Stimulated activated CD4-positive, alpha-beta T cell treated with anti-CD3 and anti-CD28 coated beads, Interleukin-4, amount 100 ng/mL, for 1 hour (primary cell): Measurements from ENCODE around the gene RDH12.
"Not testable (repeated sequence)": the region's sequence is repeated elsewhere in the genome, so short reads cannot be mapped to it uniquely, and the experiment has no call there.

Experiments used
- DNase-seq: peaks from one replicate; pipeline ENCODE4 v3.0.0-alpha.2; 2020

The RDH12 gene

DNA sequence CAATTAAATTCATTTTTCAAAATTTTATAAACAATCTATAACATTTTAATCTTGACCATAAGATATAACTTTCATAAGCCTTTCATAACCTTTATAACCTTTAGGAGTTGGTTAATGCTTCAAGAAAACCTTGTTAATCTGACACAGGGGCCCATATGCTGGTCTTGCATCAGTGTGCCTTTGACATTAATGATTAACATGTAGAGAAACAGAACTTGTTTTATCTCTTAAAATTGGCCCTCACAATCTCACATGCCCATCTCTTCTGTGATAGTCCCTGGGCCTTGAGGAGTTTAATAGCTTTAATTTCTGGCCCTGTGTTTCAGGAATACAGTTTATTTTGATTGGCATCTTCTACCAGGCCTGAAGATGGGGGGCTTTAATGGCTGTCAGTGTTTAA, 7.7 kb downstream of the RDH12 start:
- not testable (repeated sequence) for DNase-seq

DNA sequence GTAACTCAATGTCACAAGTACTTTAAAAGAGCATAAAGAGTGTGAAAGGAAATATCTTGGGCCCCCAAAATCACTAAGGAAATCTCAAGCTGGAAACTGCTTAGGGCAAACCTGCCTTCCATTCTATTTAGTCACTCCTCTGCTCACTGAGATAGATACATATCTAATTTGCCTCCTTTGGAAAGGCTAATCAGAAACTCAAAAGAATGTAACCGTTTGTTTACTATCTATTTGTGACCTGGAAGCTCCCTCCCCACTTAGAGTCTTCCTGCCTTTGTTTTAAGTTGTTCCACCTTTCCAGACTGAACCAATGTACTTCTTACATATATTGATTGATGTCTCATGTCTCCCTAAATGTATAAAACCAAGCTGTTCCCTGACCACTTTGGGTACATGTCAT, 8.1 kb downstream of the RDH12 start:
- DNase-seq = not testable (repeated sequence)

GRCh38 chr14:67710209-67710608, 8.5 kb downstream of the RDH12 start:
- no peak for DNase-seq

DNA sequence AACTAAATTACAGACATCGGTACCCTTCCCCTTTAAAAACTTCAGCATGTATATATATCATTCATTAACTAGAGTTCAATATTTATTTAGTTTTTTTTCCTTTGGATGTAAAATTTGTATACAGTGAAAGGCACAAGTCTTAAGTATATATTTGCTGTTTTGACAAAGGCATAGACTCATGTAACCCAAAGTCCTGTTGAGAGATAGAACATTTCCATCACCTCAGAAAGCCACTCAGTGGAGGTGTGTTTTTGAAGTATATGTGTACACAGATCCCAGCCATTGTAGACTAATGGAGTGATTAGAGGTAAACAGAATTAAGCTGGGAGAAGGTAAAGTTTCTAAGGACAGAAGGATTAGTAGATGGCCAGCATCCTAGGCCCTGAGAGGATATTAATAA, 15.4 kb downstream of the RDH12 start:
- DNase-seq = no peak

- no peak for DNase-seq
Measured at GRCh38 chr14:67718265-67718664, 16.6 kb downstream of the RDH12 start.

DNA sequence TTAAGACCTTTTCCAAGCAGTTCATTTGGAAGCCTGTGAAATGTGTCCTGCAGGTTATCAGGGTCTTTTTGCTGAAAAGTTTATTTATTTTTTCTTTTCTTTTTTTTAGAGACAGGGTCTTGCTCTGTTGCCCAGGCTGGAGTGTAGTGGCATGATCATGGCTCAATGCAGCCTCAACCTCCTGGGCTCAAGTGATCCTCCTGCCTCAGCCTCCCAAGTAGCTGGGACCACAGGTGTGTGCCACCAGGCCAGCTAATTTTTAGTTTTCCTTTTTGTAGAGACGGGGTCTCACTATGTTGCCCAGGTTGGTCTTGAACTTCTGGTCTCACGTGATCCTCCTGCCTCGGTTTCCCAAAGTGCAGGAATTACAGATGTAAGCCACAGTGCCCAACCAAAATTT, 17.7 kb downstream of the RDH12 start:
- DNase-seq = not testable (repeated sequence)

DNA sequence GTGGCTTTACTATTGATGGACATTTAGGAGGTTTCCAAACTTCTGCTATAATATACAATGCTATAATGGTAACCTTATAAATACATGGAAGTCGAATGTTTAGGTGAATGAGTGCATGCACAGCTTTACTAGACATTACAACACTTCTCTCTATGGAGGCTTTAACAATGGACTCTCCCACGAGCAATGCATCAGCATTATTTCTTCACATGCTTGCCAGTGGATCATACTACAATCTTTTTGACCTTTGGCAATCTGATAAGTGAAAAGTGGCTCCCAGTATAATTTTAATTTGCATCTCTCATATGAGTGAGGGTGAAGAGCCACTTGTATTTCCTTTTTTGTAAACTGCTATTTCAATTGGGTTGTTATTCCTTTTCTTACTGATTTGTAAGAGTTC, 18.2 kb downstream of the RDH12 start:
- DNase-seq = no peak

DNA sequence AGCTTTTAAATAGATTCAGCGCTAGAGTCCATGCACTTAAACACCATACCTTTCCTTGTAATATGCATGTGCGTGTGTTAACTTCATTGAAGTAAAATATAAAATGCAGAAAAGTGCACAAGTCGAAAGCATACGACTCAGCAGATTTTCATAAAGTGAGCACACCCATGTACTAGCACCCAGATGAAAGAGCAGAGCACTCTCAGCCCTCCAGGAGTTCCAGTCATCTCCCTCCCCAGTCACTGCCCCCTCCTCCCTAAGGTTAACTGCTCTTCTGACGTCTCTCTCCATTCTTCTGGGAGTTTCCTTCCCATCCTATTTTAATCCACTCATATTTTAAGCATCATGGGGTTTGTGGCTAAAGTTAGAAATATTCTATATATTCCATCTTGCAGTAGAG, 20.2 kb downstream of the RDH12 start:
- no peak for DNase-seq

- DNase-seq = no peak
Measured at GRCh38 chr14:67722293-67722692, 20.6 kb downstream of the RDH12 start.

GRCh38 chr14:67725171-67725570, 23.5 kb downstream of the RDH12 start:
- DNase-seq = no peak

DNA sequence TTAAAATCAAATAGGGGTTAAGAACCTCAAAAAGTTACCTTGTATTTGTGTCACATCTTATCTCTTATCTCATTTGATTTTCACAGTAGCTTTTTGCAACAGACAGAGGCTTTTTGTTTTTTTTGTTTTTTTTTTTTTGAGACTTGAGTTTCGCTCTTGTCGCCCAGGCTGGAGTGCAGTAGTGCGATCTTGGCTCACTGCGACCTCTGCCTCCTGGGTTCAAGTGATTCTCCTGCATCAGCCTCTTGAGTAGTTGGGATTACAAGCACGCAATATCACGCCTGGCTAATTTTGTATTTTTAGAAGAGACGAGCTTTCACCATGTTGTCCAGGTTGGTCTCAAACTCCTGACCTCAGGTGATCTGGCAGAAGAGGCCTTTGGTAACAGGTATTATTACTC, 25.7 kb downstream of the RDH12 start:
- no peak for DNase-seq

DNA sequence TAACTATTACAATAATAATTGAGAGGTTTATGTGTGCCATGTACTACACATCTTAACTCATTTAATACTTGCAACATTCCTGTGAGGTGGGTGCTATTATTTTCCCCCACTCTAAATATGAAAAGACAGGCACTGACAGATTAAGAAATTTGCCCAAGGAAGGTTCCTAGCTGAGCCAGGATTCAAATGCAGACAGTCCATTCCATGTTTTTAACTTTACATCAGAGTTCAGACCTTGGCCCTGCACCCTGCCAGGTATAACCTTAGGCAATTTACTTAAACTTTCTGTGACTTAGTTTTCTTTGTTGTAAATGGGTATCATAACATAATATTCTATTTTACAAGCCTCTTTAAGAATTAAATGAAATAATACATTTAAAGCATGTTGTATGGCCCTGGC, 26.6 kb downstream of the RDH12 start:
- no peak for DNase-seq

GRCh38 chr14:67729072-67729885, 27.6 kb downstream of the RDH12 start:
- DNase-seq = no peak

GRCh38 chr14:67733616-67734015, 31.9 kb downstream of the RDH12 start:
- DNase-seq = no peak

DNA sequence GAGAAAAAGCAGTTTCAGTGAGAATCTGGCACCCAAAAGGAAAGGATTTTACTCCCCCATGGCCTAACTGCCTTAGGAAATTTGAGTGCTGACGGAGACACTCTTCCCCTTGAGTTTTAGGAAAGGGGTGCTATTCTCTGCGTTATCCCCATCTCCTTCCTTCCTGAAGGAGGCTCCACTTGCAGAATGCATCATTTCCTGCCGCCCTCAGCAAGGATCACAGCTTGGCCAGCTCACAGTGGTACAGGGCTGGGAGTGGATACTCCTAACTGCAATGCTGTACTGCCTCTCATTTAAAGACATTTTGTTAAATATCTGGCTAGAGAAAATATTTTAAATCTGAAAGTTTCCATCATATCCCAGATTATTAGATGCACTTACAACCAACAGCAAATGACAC, 33.0 kb downstream of the RDH12 start:
- no peak for DNase-seq

GRCh38 chr14:67735336-67736147, 33.9 kb downstream of the RDH12 start:
- no peak for DNase-seq

DNA sequence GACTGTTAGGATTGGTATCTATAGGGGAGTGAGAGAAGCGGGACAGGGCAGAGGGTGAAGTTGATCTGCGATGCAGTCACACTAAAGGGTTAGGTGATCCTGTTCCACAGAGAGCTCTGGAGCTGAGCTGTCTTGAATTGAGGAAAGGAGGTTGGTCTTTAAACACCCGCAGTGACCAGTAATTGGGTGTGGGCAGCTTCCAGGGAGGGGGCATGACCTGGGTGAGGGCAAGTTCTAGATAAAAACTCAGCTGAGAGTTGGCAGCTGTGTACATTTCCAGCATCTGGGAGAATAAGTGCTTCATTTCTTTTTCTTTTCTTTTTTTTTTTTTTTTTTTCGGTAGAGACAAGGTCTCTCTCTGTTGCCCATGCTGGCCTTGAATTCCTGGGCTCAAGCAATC, 35.1 kb downstream of the RDH12 start:
- DNase-seq = no peak

DNA sequence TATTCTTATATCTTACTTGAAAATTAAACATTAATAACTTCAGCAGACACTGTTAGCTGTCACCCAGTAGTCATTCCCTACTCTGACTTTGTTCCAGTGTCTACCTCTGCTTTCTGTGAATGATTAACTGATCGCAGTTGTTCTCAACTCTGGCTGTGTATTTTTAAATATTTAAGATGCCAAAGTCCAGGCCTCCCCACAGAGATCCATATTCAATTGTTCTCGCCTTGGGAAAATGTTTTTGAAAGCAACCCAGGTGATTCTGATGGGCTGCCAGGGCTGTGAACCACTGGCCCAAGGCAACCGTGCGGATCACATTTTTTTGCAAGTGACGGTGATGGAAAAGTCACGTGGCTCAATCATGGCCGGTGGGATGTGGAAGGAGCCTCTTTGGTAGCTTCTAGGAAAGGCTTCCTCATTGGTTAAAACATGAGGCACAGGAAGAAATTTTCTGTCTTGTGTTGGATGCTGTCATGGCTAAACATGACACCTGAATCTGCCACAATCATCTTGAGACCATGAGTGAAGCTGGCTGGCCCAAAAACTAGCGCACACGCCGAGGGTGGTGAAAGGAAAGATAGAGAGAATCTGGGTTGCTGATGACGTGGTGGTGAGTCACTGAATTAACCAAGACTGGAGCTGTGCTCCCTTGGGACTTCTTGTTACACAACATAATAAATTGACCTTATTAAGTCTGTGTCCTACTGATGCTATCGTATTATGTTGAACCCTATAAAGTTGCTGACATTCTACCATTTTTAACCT, 37.2 kb downstream of the RDH12 start:
- no peak for DNase-seq

DNA sequence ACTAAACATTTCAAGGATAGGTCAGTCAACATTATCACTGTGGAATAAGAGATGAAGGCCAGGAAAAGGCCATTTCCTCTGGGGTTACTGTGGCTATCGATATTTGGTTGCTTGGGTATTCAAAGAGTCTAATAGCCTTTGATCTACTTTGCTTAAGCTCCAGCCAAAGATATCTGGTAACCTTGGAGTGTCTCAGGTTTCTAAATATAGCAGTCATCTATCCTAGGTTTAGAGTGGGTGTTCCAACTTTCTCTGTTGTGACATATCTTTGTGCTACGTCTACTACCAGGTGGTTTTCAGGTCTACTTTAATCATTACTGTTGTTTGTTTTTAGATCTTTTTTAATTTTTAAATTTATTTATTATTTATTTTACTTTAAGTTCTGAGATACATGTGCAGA, 42.4 kb downstream of the RDH12 start:
- DNase-seq = no peak

DNA sequence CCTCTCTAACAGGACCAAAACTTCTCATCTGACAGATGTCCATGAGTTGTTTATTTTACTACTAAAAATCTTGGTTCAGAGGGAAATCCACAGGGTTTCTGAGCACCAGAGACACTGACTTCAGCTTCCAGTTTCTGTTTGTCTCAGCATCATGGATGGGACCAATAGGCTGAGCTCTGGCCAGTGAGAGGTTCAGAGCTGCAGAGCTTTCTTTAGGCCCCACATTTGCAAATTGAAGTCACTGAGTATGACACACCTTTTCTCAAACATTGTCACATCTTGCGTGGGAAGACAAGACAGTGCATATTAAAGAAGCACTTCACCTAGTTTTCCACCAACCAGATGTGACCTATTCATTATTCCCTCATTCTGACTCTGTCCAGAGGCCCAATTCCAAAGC, 45.2 kb downstream of the RDH12 start:
- DNase-seq = no peak

DNA sequence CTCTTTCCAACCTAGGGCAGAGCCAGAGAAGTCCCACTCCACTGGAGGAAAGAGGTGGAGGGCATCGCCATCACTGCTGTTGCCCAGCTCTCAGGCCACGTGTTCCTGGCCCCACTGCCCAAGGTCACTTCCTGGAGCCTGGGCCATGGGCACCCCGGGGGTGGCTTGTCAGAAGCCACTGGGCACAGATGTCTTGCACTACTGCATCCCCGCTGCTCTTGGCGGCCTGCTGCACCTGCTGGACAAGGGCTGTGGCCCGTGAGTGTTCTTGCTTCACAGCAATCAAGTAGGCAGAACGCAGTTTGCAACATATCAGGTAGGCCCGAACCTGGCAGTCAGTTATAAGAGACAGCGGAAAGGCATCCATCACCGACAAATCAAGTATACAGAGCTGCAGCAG, 46.6 kb downstream of the RDH12 start:
- no peak for DNase-seq

- no peak for DNase-seq
Measured at GRCh38 chr14:67749341-67750084, 47.8 kb downstream of the RDH12 start.

DNA sequence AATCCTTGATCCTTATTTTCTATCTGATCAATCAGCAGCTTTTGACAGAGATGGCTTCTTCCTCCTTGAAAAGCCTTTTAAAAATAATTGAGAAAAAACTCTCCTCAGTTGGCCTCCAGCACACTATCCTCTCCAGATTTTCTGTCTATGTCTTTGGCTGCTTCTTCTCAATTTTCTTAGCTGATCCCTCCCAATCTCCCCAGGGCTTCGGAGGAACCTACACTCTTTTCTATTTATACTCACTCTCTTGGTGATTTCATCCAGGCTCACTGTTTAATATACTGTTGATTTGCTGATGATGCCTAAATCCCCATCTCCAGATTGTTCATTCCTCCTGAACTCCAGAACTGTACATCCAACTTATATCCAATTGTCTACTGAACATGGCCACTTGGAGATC, 54.8 kb downstream of the RDH12 start:
- no peak for DNase-seq
